Activated gamma-delta T cell treated with anti-CD3 and anti-CD28 coated beads, Interleukin-2, amount 50 U/mL, for 16 hours (primary cell): Measurements from ENCODE around the gene DUSP8.

ENCODE experiments used
- DNase-seq: peaks from one replicate; pipeline ENCODE4 v3.0.0-alpha.2; 2020; ENCODE audit warnings: low read depth

Gene DUSP8

DNA sequence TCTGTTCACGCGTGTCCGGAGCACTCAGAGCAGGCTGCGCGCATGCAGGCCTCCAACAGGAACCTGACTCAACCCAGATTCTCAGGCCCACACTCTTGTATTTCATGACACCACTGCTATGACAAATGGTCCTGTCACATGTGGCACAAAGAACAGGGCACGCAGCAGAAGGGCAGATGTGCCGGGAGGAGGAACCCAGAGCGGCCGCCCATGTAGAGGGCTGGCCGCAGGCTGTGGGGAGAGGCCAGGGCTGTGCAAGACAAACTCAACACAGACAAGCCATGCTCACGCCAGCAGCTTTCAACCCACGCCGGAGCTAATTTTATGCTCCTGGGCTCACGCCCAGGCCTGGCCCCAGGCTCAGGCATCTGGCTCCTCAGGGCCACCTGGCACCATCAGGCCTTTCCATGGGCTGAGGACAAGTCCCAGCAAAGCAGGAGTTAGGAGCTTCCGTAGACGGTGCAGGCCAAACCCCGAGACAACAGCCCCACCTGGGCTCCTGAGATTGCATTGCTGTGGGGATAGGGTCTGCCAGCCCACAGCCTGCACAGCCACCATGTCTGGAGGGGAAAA, 40.0 kb downstream of the DUSP8 start:
- no peak for DNase-seq

DNA sequence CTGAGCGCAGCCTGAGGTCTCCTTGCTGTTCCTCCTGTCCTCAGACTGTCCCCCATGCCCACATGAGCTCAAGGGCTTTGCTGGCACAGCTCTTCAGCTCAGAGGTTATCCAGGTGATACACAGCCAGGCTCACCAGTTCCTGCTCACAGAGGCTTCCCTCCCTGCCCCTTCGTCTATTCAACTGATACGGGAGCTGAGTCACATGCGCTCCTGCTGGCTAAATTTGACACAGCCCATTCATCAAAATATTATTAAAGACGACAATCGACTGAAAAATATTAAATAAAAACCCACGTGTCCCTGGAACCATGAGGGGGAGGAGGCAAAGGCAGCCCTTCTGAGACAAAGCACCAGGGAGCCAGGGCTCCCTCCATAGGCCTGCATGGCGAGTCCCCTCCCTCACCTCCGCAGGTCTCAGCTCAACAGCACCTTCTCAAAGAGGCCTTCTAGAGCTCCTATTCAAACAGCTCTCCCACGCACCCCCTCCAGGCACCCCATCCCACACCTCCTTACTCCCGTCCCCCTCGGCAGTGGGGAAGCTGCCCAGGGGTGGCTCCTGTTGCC, 40.5 kb downstream of the DUSP8 start:
- no peak for DNase-seq

DNA sequence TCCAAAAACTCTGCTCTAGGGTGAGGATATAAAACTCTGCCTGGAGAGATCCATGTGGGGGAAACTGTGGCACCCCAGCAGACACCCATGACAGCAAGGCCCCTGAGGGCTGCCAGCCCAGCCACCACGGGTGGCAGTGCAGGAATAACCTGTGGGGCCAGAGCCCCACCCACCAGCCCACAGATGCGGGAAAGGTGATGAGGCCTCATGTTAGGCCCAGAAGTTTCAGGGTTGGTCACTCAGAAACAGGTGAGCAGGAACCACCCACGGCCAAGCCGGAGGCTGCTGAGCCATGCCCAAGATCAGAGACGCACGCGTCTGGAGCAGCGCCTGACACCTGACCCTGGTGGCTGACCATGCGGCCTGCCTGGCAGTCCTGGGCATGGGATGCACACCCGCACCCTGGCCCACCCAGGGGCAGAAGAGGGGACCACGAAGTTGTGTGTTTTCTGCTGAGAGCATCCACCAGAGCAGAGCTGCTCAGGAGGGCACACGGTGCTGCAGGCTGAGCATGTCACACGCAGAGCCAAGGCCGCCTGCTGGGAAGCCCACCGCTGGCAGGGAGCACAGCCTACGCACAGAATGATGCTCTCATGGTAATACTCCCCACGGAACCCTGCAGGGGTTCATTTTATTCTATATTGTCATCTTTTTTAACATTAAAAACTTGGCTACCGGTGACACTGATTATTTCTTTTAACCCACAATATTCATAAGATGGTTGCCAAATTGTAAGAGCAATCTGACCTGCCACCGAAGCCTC, 41.2 kb downstream of the DUSP8 start:
- no peak for DNase-seq

DNA sequence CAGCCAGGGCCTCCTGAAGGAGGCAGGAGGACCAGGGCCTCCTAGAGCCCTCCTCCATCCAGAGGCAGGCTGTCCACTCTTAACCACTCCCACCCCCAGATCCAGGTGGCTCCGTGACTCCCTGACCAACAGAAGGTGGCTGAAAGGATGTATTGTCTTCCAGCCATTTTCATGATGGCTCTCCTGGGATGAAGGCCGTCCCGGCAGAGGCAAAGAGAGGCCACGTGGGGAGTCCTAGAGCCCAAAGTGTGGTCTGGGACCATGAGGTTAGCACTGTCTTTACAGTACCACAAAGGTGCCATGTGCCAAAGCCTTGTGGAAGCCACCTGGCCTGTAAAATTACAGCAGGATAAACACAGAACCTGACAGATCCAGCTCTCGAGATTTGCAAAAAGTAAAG, 42.3 kb downstream of the DUSP8 start:
- DNase-seq = no peak

GRCh38 chr11:1529286-1529685, 42.8 kb downstream of the DUSP8 start:
- DNase-seq = no peak

GRCh38 chr11:1528710-1529109, 43.4 kb downstream of the DUSP8 start:
- DNase-seq = no peak

GRCh38 chr11:1526785-1527184, 45.3 kb downstream of the DUSP8 start:
- DNase-seq = no peak

DNA sequence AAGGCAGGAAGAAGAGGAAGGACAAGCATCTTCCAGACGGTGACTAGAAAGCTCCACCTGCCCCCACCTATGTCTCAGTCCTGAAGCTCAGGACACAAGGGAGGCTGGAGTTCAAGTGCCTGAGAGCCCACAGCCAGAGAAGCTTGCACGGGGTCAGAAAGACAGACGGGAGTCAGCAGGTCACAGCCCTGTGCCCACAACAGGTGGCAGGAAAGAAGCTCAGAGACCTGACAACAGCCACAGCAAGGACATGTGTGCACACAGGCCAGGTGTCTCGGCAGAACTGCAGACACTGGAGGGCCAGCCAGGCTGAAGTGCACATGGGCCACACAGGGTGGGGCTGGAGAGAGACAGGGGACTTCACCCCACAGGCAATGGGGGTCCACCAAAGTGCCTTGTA, 48.3 kb downstream of the DUSP8 start:
- DNase-seq = no peak

GRCh38 chr11:1523077-1523476, 49.0 kb downstream of the DUSP8 start:
- DNase-seq = no peak

DNA sequence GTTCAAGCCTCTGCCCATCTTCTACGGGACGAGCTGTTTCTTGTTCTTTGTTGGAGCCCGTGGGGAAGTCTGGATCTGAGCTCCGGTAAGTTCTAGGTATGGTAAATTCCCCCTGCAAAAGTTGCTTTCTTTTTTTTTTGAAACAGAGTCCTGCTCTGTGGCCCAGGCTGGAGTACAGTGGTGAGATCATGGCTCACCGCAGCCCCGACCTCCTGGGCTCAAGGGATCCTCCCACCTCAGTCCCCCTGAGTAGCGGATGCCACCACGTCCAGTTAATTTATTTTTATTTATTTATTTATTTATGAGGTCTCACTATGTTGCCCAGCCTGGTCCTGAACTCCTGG, 50.0 kb downstream of the DUSP8 start:
- no peak for DNase-seq

GRCh38 chr11:1521382-1522080, 50.5 kb downstream of the DUSP8 start:
- no peak for DNase-seq

DNA sequence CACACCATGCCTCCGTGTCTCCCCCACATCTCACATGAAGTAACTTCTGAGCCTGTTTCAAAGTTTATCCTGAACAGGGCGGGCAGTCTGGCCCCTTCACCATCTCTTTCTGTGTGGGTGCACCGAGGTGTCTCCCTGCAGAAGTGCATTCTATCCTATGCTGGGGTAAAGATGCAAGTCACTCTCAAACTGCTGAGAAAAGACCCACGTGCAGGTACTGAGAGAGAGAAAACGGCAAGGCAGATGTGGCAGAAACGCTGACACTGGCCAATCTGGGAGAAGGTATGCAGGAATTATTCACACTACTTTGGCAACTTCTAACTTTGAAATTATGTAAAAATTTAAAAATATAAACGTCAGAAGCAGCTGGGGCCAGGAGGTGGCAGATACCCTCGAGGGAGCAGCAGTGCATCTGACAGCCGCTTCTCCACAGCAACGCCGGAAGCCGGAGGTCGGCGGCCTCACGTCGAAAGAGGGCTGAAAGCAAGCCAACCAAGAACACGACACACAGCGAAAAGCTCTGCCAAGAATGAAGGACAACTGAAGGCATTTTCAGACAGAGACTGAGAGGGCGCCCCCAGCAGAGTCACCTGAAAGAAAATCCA, 51.3 kb downstream of the DUSP8 start:
- no peak for DNase-seq

- DNase-seq = no peak
Measured at GRCh38 chr11:1520209-1520662, 51.8 kb downstream of the DUSP8 start.

- DNase-seq = no peak
Measured at GRCh38 chr11:1519028-1520010, 52.8 kb downstream of the DUSP8 start.

DNA sequence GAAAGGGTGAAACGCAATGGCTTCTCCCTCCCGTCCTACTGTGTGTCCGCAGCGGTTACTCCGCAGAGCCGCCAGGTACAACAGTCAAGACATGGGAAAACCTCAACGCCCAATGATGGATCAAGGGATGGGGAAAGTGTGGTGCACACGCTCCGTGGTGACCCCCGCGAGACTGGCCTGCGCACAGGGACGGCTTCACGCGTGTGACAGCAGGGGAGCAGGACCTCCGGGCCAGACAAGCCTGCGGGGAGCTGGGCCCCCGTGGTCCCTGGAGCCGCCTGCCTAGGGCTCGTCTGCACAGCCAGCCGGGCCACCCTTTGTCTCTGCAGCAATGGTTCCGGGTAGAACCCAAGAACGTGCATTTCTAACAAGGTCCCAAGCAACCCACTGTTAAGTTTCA, 53.8 kb downstream of the DUSP8 start:
- DNase-seq = no peak

GRCh38 chr11:1517117-1518005, 54.7 kb downstream of the DUSP8 start:
- DNase-seq = no peak

- DNase-seq = no peak
Measured at GRCh38 chr11:1516273-1517067, 55.6 kb downstream of the DUSP8 start.

GRCh38 chr11:1515082-1516060, 56.7 kb downstream of the DUSP8 start:
- DNase-seq = peak; percentile 57
